H1 (cell line): ENCODE data around the gene CEP57L1. TPM values are rescaled to one million over a fixed set of nuclear protein-coding genes. Genes with fewer than 3 reads are reported as not detected.

ENCODE experiments used
- CTCF ChIA-PET: fragments of 300-600 bp; sonication (Branson Sonifier 250); formaldehyde crosslinking; loops from one replicate; lab custom pipeline; 2021; ENCODE audit not compliant: partially characterized antibody; lab: Charles Lee
- POLR2A ChIA-PET: fragments of 300-600 bp; sonication (Branson Sonifier 250); formaldehyde crosslinking; loops from one replicate; lab custom pipeline; 2021; ENCODE audit warnings: inconsistent platforms; ENCODE audit not compliant: partially characterized antibody; lab: Charles Lee
- DNase-seq, 2 experiments: peaks; one replicate each; pipeline versions ENCODE4 v3.0.0 to v3.0.0-alpha.2; 2010 to 2022; ENCODE audit warnings: low spot score in 2 of 2, low read depth in 1 of 2, mixed read lengths in 1 of 2
- FAIRE-seq: peaks from 2 replicates; lab custom pipeline; 2011; peaks lifted over from hg19 to GRCh38; lab: Jason Lieb, UNC
- H2AFZ ChIP-seq: 2 replicates; pipeline ENCODE4 v1.8.1; 2012; ENCODE audit warnings: low read length, inconsistent platforms
- H2AK5ac ChIP-seq: 2 replicates; pipeline ENCODE4 v1.6.1; 2013; ENCODE audit warnings: low read depth, low read length
- H2BK120ac ChIP-seq: replicated peaks from 2 replicates; pipeline ENCODE3; 2013; ENCODE audit warnings: low read depth, low read length, inconsistent platforms
- H2BK12ac ChIP-seq: 2 replicates; pipeline ENCODE4 v1.6.1; 2013; ENCODE audit warnings: low read depth, low read length
- H2BK15ac ChIP-seq: 2 replicates; pipeline ENCODE4 v1.6.1; 2013; ENCODE audit warnings: low read length
- H2BK20ac ChIP-seq: 2 replicates; pipeline ENCODE4 v1.6.1; 2013; ENCODE audit warnings: low read length
- H2BK5ac ChIP-seq: 2 replicates; pipeline ENCODE4 v1.6.1; 2013; ENCODE audit warnings: low read depth, low read length
- H3K14ac ChIP-seq: 2 replicates; pipeline ENCODE4 v1.6.1; 2013; ENCODE audit warnings: inconsistent platforms; ENCODE audit not compliant: insufficient read length
- H3K18ac ChIP-seq: 2 replicates; pipeline ENCODE4 v1.6.1; 2013; ENCODE audit warnings: low read length; ENCODE audit errors: extremely low read depth
- H3K23ac ChIP-seq: 2 replicates; pipeline ENCODE4 v1.6.1; 2013; ENCODE audit warnings: inconsistent platforms; ENCODE audit not compliant: insufficient read length
- H3K23me2 ChIP-seq: 2 replicates; pipeline ENCODE4 v1.6.1; 2013; ENCODE audit warnings: low read depth, low read length
- H3K27ac ChIP-seq: 2 replicates; pipeline ENCODE4 v1.6.1; 2011; ENCODE audit warnings: low read depth, low read length, inconsistent platforms
- H3K27me3 ChIP-seq, 4 experiments: replicated peaks in 1 of 4; 1 replicate in 1 of 4; 2 replicates in 3 of 4; pipeline versions ENCODE4 v1.6.1 to v1.8.1; 2011 to 2013; ENCODE audit warnings: low read length in 3 of 4, mild to moderate bottlenecking in 3 of 4, inconsistent platforms in 2 of 4, mixed read lengths in 2 of 4, moderate library complexity in 1 of 4; ENCODE audit not compliant: control insufficient read depth in 3 of 4, insufficient read depth in 3 of 4; ENCODE audit errors: extremely low read depth in 1 of 4
- H3K36me3 ChIP-seq, 4 experiments: 2 replicates each; pipeline versions ENCODE4 v1.6.1 to v1.8.1; 2011 to 2013; ENCODE audit warnings: mild to moderate bottlenecking in 4 of 4, low read length in 3 of 4, moderate library complexity in 2 of 4, control low read depth in 1 of 4, inconsistent platforms in 1 of 4; ENCODE audit not compliant: insufficient read depth in 4 of 4, control insufficient read depth in 2 of 4
- H3K4ac ChIP-seq: replicated peaks from 2 replicates; pipeline ENCODE3; 2013; ENCODE audit warnings: low read length, low read depth, mixed read lengths, inconsistent platforms; ENCODE audit not compliant: insufficient read length
- H3K4me1 ChIP-seq, 4 experiments: replicated peaks in 1 of 4; 1 replicate in 1 of 4; 2 replicates in 3 of 4; pipeline versions ENCODE4 v1.6.1 to v1.8.1; 2011 to 2013; ENCODE audit warnings: low read length in 3 of 4, inconsistent platforms in 2 of 4, mixed read lengths in 1 of 4; ENCODE audit not compliant: insufficient read depth in 4 of 4, control insufficient read depth in 3 of 4
- H3K4me2 ChIP-seq, 2 experiments: 2 replicates each; pipeline versions ENCODE4 v1.6.1 to v1.8.1; 2011 to 2013; ENCODE audit warnings: low read depth in 2 of 2, low read length in 2 of 2, control low read depth in 1 of 2, inconsistent platforms in 1 of 2, mild to moderate bottlenecking in 1 of 2; ENCODE audit not compliant: insufficient read depth in 1 of 2
- H3K4me3 ChIP-seq, 4 experiments: fragments of 200-600, 300-600 bp in 1 of 4; sonication (generic), shearing (Covaris generic), sonication (Bioruptor Twin) in 1 of 4; 2 replicates each; pipeline versions ENCODE4 v1.5.1 to v1.8.1; 2011 to 2016; ENCODE audit warnings: low read length in 4 of 4, low read depth in 3 of 4, control low read depth in 2 of 4, inconsistent platforms in 2 of 4, mild to moderate bottlenecking in 2 of 4, mixed read lengths in 1 of 4, moderate library complexity in 1 of 4; ENCODE audit not compliant: insufficient read depth in 2 of 4; ENCODE audit errors: extremely low read depth in 1 of 4
- H3K56ac ChIP-seq: replicated peaks from 2 replicates; pipeline ENCODE3; 2013; ENCODE audit warnings: low read depth, mild to moderate bottlenecking, mixed read lengths, low read length, inconsistent platforms; ENCODE audit not compliant: insufficient read length
- H3K79me1 ChIP-seq: 2 replicates; pipeline ENCODE4 v1.6.1; 2013; ENCODE audit warnings: low read depth, low read length, control low read depth
- H3K79me2 ChIP-seq, 2 experiments: 2 replicates each; pipeline versions ENCODE4 v1.6.1 to v1.8.1; 2012 to 2013; ENCODE audit warnings: low read length in 2 of 2, mild to moderate bottlenecking in 2 of 2, inconsistent platforms in 1 of 2; ENCODE audit not compliant: insufficient read depth in 2 of 2, control insufficient read depth in 1 of 2
- H3K9ac ChIP-seq, 4 experiments: replicated peaks in 1 of 4; 1 replicate in 1 of 4; 2 replicates in 3 of 4; pipeline versions ENCODE4 v1.6.1 to v1.8.1; 2011 to 2013; ENCODE audit warnings: low read depth in 3 of 4, low read length in 3 of 4, control low read depth in 2 of 4, mild to moderate bottlenecking in 2 of 4, moderate library complexity in 2 of 4, inconsistent platforms in 1 of 4; ENCODE audit errors: extremely low read depth in 1 of 4
- H3K9me3 ChIP-seq, 2 experiments: 2 replicates each; pipeline versions ENCODE4 v1.6.1 to v1.8.1; 2012 to 2013; ENCODE audit warnings: mild to moderate bottlenecking in 2 of 2, moderate library complexity in 2 of 2, control low read depth in 1 of 2, inconsistent platforms in 1 of 2, low read depth in 1 of 2, low read length in 1 of 2, mixed read lengths in 1 of 2; ENCODE audit not compliant: insufficient read depth in 2 of 2
- H4K20me1 ChIP-seq, 2 experiments: replicated peaks in 1 of 2; 2 replicates each; pipeline versions ENCODE3 to v1.8.1; 2011 to 2013; ENCODE audit warnings: inconsistent platforms in 2 of 2, low read length in 2 of 2, mild to moderate bottlenecking in 1 of 2; ENCODE audit not compliant: insufficient read depth in 2 of 2, control insufficient read depth in 1 of 2
- H4K5ac ChIP-seq: 2 replicates; pipeline ENCODE4 v1.6.1; 2013; ENCODE audit warnings: low read length, low read depth, mixed read lengths, inconsistent platforms; ENCODE audit not compliant: insufficient read length
- H4K8ac ChIP-seq: 2 replicates; pipeline ENCODE4 v1.8.0; 2013; ENCODE audit warnings: mild to moderate bottlenecking, moderate library complexity, low read length, inconsistent platforms; ENCODE audit not compliant: insufficient read depth; ENCODE audit errors: extremely low read depth
- H4K91ac ChIP-seq: replicated peaks from 2 replicates; pipeline ENCODE3; 2013; ENCODE audit warnings: low read length, mixed read lengths, inconsistent platforms; ENCODE audit not compliant: insufficient read length
- CEBPB ChIP-seq: IDR thresholded peaks from 2 replicates; pipeline ENCODE4 v1.6.1; 2012; ENCODE audit warnings: low read depth, low read length
- EZH2 ChIP-seq: fragments of 200-600 bp; sonication (generic); IDR thresholded peaks from 2 replicates; pipeline ENCODE4 v1.7.1; 2012; ENCODE audit warnings: low read depth, mild to moderate bottlenecking, moderate library complexity, low read length, inconsistent platforms; ENCODE audit not compliant: severe bottlenecking
- GABPA ChIP-seq: IDR thresholded peaks from 2 replicates; pipeline ENCODE4 v1.6.1; 2011; ENCODE audit warnings: mild to moderate bottlenecking, low read length, moderate library complexity, borderline replicate concordance; ENCODE audit not compliant: insufficient read depth
- JUN ChIP-seq: IDR thresholded peaks from 2 replicates; pipeline ENCODE4 v1.6.1; 2011; ENCODE audit warnings: low read depth, mild to moderate bottlenecking, improper control_type of control experiment, low read length
- JUND ChIP-seq: IDR thresholded peaks from 2 replicates; pipeline ENCODE4 v1.6.1; 2011; ENCODE audit warnings: mild to moderate bottlenecking, improper control_type of control experiment, low read length
- KDM4A ChIP-seq: IDR thresholded peaks from one replicate; pipeline ENCODE4 v1.7.1; 2012; ENCODE audit warnings: low read depth, mild to moderate bottlenecking, moderate library complexity, low read length, inconsistent platforms; ENCODE audit not compliant: severe bottlenecking
- RBBP5 ChIP-seq: IDR thresholded peaks from 2 replicates; pipeline ENCODE4 v1.7.1; 2012; ENCODE audit warnings: low read depth, mild to moderate bottlenecking, inconsistent platforms, low read length, moderate library complexity, borderline replicate concordance
- SP2 ChIP-seq: IDR thresholded peaks from 2 replicates; pipeline ENCODE4 v1.6.1; 2012; ENCODE audit warnings: mild to moderate bottlenecking, low read length, inconsistent platforms
- polyA plus RNA-seq, 7 experiments: library from polyadenylated mRNA; depleted of rRNA in 3 of 7; stranded (reverse) in 5 of 7; unstranded in 2 of 7; fragments of >200 nt in 5 of 7; fragments of 200-250 nt in 2 of 7; gene quantifications; 1 replicate in 5 of 7; 2 replicates in 1 of 7; 4 replicates in 1 of 7; pipeline versions ENCODE4 v1.2.1 to v1.2.3, GENCODE V29; 2011 to 2013; ENCODE audit warnings: missing spikeins in 2 of 7, mixed read lengths in 2 of 7
- total RNA-seq: library from RNA; stranded (reverse); fragmentation: NEBNext Ultra II Directional; extraction: Animal tissue kit (Norgen Biotek cat#: 25700); gene quantifications from 2 replicates; pipeline ENCODE4 v1.2.1, GENCODE V29; 2021

CEP57L1 gene
- total and polyA plus RNA-seq, 2 of the 8 experiments (the other 6 are each of a cell fraction or from before 2014, with no cell fraction given) = 3.6 to 11.5 TPM

GRCh38 chr6:109164331-109164730 lies 69.0 kb downstream of the CEP57L1 start:
- H3K79me1 ChIP-seq = no peaks in the 10 kb centered on the region
- H3K27me3 ChIP-seq = no peaks in the 10 kb centered on the region
- H4K20me1 ChIP-seq = no peaks in the 10 kb centered on the region
- no peak overlapping the region for H4K5ac ChIP-seq
- H2BK12ac ChIP-seq = no peak overlapping the region
- no peak overlapping the region for H2BK20ac ChIP-seq
- H2BK5ac ChIP-seq = no peak overlapping the region
- no peak overlapping the region for H3K9ac ChIP-seq
- FAIRE-seq = no peak
- H2BK120ac ChIP-seq = no peak overlapping the region
- ChIA-PET POLR2A (interaction anchor here (1.2 kb wide), 1 partner anchor 10 kb away, joined by 3 read pairs; no protein-coding TSS in a partner anchor), CTCF (interaction anchor here (4.2 kb wide), 1 partner anchor 23 kb away, joined by 12 read pairs; no protein-coding TSS in a partner anchor)
- H3K79me2 ChIP-seq = no peaks in the 10 kb centered on the region
- H3K4me2 ChIP-seq = no peak overlapping the region
- H2BK15ac ChIP-seq = no peak overlapping the region
- H3K9me3 ChIP-seq = no peaks in the 10 kb centered on the region
- DNase-seq = no peak
- H2AK5ac ChIP-seq = no peak overlapping the region
- H3K18ac ChIP-seq = no peak overlapping the region
- no peak for TF ChIP-seq RBBP5
- no peak for TF ChIP-seq JUND
- TF ChIP-seq CEBPB = no peak
- TF ChIP-seq EZH2 = no peak
- TF ChIP-seq SP2 = no peak
- no peak for TF ChIP-seq GABPA
- no peak for TF ChIP-seq KDM4A
- no peak for TF ChIP-seq JUN
- no peak overlapping the region for H2AFZ ChIP-seq
- H3K14ac ChIP-seq = no peak overlapping the region
- H4K8ac ChIP-seq = no peak overlapping the region
- no peaks in the 10 kb centered on the region for H3K36me3 ChIP-seq
- no peak overlapping the region for H3K56ac ChIP-seq
- H4K91ac ChIP-seq = no peak overlapping the region
- H3K27ac ChIP-seq = no peak overlapping the region
- no peaks in the 10 kb centered on the region for H3K4me1 ChIP-seq
- H3K4ac ChIP-seq = no peak overlapping the region
- H3K23me2 ChIP-seq = no peaks in the 10 kb centered on the region
- H3K4me3 ChIP-seq = no peak overlapping the region
- no peak overlapping the region for H3K23ac ChIP-seq
